ENCODE data around the gene SLC9A6.
"Not testable (repeated sequence)": the region's sequence is repeated elsewhere in the genome, so short reads cannot be mapped to it uniquely, and the experiment has no call there.

Gene SLC9A6

GRCh38 chrX:136064661-136065043 lies 79.4 kb downstream of the SLC9A6 start:
- DNase-seq = no peak

GRCh38 chrX:136065044-136065671 lies 79.9 kb downstream of the SLC9A6 start:
- peak; percentile 59 for DNase-seq

GRCh38 chrX:136067097-136067496 lies 81.9 kb downstream of the SLC9A6 start:
- DNase-seq = no peak

GRCh38 chrX:136067966-136068365 lies 82.7 kb downstream of the SLC9A6 start:
- no peak for DNase-seq

GRCh38 chrX:136076942-136077341 lies 91.7 kb downstream of the SLC9A6 start:
- no peak for DNase-seq

- no peak for DNase-seq
These were observed 95.5 kb downstream of the SLC9A6 start for GRCh38 chrX:136080766-136081165.

GRCh38 chrX:136086521-136086920 lies 101.3 kb downstream of the SLC9A6 start:
- peak; percentile 62 for DNase-seq

- DNase-seq = not testable (repeated sequence)
These were observed 106.7 kb downstream of the SLC9A6 start for GRCh38 chrX:136091898-136092297.

GRCh38 chrX:136094962-136095361 lies 109.7 kb downstream of the SLC9A6 start:
- DNase-seq = no peak
